A549 (cell line): ENCODE data around the gene CRYGN.

Experiments
- CTCF ChIP-seq: fragments of >200 bp; sonication (Bioruptor Twin); formaldehyde crosslinking; IDR thresholded peaks from 3 replicates; pipeline ENCODE4 v1.5.1; 2016
- ELK1 ChIP-seq: fragments of 150-350 bp; IDR thresholded peaks from 2 replicates; pipeline ENCODE4 v1.6.1; 2014; ENCODE audit warnings: low read depth, mild to moderate bottlenecking, low read length
- MAZ ChIP-seq: fragments of 150-350 bp; IDR thresholded peaks from 2 replicates; pipeline ENCODE4 v1.6.1; 2014; ENCODE audit warnings: antibody characterized with exemption, low read depth, low read length, borderline replicate concordance
- MYC ChIP-seq: IDR thresholded peaks from 2 replicates; pipeline ENCODE4 v1.6.1; 2012; ENCODE audit warnings: mild to moderate bottlenecking, inconsistent platforms, low read length, improper control_type of control experiment, borderline replicate concordance
- NPAS2 ChIP-seq: fragments of 250-450 bp; sonication (Bioruptor Pico); IDR thresholded peaks from 2 replicates; pipeline ENCODE4 v1.8.0; 2022; ENCODE audit warnings: mild to moderate bottlenecking, moderate library complexity, borderline replicate concordance
- PBX3 ChIP-seq: IDR thresholded peaks from 2 replicates; pipeline ENCODE4 v1.6.1; 2012
- POLR2A ChIP-seq: IDR thresholded peaks from 2 replicates; pipeline ENCODE4 v1.6.1; 2012; ENCODE audit warnings: mild to moderate bottlenecking, low read length
- REST ChIP-seq: fragments of 200-600 bp; sonication (generic); IDR thresholded peaks from 2 replicates; pipeline ENCODE4 v1.6.1; 2016; ENCODE audit warnings: antibody characterized with exemption, mild to moderate bottlenecking, moderate library complexity
- SMC3 ChIP-seq: fragments of >200 bp; sonication (Bioruptor Twin); formaldehyde crosslinking; IDR thresholded peaks from 3 replicates; pipeline ENCODE4 v1.6.1; 2018; ENCODE audit warnings: inconsistent platforms

- TF ChIP-seq REST (no peak), CTCF (no peak), MYC (no peak), SMC3 (no peak), POLR2A (no peak), NPAS2 (CRISPR knock-in tag) (no peak), PBX3 (no peak), MAZ (no peak), ELK1 (no peak)
Measured at GRCh38 chr7:151413241-151413640, 26.7 kb downstream of the CRYGN start.
